Ovary (tissue), 9 donors: ENCODE results near the gene RGS13. TPM values are rescaled to one million over a fixed set of nuclear protein-coding genes. Genes with fewer than 3 reads are reported as not detected.

ENCODE experiments used
- DNase-seq, 5 donors: peaks; one replicate each; pipeline ENCODE4 v3.0.0-alpha.2; 2019 to 2020
- H3K27ac ChIP-seq, 2 donors: fragments of 200-600 bp; one replicate each; pipeline versions ENCODE4 v1.5.1 to v1.8.0; 2019 to 2022
- H3K27me3 ChIP-seq: fragments of 200-600 bp; one replicate; pipeline ENCODE4 v1.8.0; 2022
- H3K36me3 ChIP-seq: fragments of 200-600 bp; sonication (generic); one replicate; pipeline ENCODE4 v1.5.1; 2019
- H3K4me1 ChIP-seq: one replicate; pipeline ENCODE4 v1.8.1; 2013; ENCODE audit warnings: mild to moderate bottlenecking, moderate library complexity; ENCODE audit not compliant: insufficient read depth
- H3K4me3 ChIP-seq: fragments of 200-600 bp; sonication (generic); one replicate; pipeline ENCODE4 v1.5.1; 2017
- H3K9me3 ChIP-seq, 2 donors: fragments of 200-600 bp in 1 of 2; sonication (generic) in 1 of 2; one replicate each; pipeline versions ENCODE4 v1.5.1 to v1.8.1; 2013 to 2019; ENCODE audit warnings: mild to moderate bottlenecking in 1 of 2, moderate library complexity in 1 of 2
- EP300 ChIP-seq: sonication (generic); formaldehyde crosslinking; IDR thresholded peaks from one replicate; pipeline ENCODE4 v1.6.1; 2017; ENCODE audit warnings: antibody characterized with exemption
- POLR2A ChIP-seq: fragments of 450-650 bp; IDR thresholded peaks from one replicate; pipeline ENCODE4 v1.6.1; 2017; ENCODE audit warnings: antibody characterized with exemption, mild to moderate bottlenecking, moderate library complexity
- WGBS, 3 donors: extraction: QIAGEN DNeasy Blood & Tissue Kit in 1 of 3; methylation state at CpG; one replicate each; pipeline versions ENCODE4 v1.1.5 to v1.1.7; 2013 to 2017; 5-methylcytosine and 5-hydroxymethylcytosine counted together
- intact Hi-C, 4 donors: fragments of 100-400 bp; cut with DNase I; formaldehyde crosslinking; loops; one replicate each; pipeline versions ENCODE4 v1.11.0 to v1.15.1; 2022 to 2023
- polyA plus RNA-seq, 2 donors: library from polyadenylated mRNA; stranded (reverse); fragments of 200-250 nt in 1 of 2; fragments of 350-450 nt in 1 of 2; fragmentation: Illumina TruSeq in 1 of 2; extraction: RNeasy Lipid Tissue Mini Kit (QIAGEN cat#74804) in 1 of 2; gene quantifications; one replicate each; pipeline ENCODE4 v1.2.3, GENCODE V29; 2013 to 2014
- total RNA-seq, 7 donors: library from RNA; depleted of rRNA in 2 of 7; stranded (reverse); fragments of >200 nt in 2 of 7; fragmentation: NEBNext Ultra II Directional in 3 of 7; extraction: Animal tissue kit (Norgen Biotek cat#: 25700) in 3 of 7; gene quantifications; one replicate each; pipeline versions ENCODE4 v1.1.0 to v1.2.4, GENCODE V29; 2016 to 2023
- TF ChIP-seq, protein P1 (sequence below), 3 donors: fragments of 450-650 bp in 2 of 3; fragments of 200-600 bp in 1 of 3; IDR thresholded peaks; one replicate each; pipeline versions ENCODE4 v1.5.1 to v1.8.0; 2016 to 2022; ENCODE audit warnings: antibody characterized with exemption in 3 of 3, mild to moderate bottlenecking in 1 of 3
- donor health status: DM: no; HTN: no; CAD: no; lungs with moderate emphysema.
- donor health status: DM: no; HTN: no; CAD: no.
- donor health status: Bipolar disorder and iron deficiency.
- donor health status: DM: yes; HTN: yes; CAD: no.
- donor health status: DM: no; HTN: no; CAD: no.
- donor health status: DM: yes; HTN: yes; CAD: no.

Gene RGS13
- total and polyA plus RNA-seq, 9 donors = 0.12 to 0.78 (median 0.23) TPM; not detected in 5

GRCh38 chr1:192635041-192635440 is 906 bp upstream of the RGS13 start:
- DNase-seq = no peak
- Histone ChIP-seq H3K9me3 (no peaks in the 10 kb centered on the region), H3K27me3 (no peaks in the 10 kb centered on the region), H3K36me3 (no peaks in the 10 kb centered on the region), H3K4me1 (peaks cover 2% of the 10 kb centered on the region), H3K4me3 (no peak overlapping the region), H3K27ac (no peak overlapping the region)
- intact Hi-C loops = no loop called here
- 93 to 96% (median 94%) methylated on average over 2 of the region's 2 CpGs for WGBS, 3 donors
- TF ChIP-seq, protein P1, sequence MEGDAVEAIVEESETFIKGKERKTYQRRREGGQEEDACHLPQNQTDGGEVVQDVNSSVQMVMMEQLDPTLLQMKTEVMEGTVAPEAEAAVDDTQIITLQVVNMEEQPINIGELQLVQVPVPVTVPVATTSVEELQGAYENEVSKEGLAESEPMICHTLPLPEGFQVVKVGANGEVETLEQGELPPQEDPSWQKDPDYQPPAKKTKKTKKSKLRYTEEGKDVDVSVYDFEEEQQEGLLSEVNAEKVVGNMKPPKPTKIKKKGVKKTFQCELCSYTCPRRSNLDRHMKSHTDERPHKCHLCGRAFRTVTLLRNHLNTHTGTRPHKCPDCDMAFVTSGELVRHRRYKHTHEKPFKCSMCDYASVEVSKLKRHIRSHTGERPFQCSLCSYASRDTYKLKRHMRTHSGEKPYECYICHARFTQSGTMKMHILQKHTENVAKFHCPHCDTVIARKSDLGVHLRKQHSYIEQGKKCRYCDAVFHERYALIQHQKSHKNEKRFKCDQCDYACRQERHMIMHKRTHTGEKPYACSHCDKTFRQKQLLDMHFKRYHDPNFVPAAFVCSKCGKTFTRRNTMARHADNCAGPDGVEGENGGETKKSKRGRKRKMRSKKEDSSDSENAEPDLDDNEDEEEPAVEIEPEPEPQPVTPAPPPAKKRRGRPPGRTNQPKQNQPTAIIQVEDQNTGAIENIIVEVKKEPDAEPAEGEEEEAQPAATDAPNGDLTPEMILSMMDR (IDR thresholded peaks at IDR 0.05) = no peak
- TF ChIP-seq POLR2A (no peak), EP300 (no peak)

DNA sequence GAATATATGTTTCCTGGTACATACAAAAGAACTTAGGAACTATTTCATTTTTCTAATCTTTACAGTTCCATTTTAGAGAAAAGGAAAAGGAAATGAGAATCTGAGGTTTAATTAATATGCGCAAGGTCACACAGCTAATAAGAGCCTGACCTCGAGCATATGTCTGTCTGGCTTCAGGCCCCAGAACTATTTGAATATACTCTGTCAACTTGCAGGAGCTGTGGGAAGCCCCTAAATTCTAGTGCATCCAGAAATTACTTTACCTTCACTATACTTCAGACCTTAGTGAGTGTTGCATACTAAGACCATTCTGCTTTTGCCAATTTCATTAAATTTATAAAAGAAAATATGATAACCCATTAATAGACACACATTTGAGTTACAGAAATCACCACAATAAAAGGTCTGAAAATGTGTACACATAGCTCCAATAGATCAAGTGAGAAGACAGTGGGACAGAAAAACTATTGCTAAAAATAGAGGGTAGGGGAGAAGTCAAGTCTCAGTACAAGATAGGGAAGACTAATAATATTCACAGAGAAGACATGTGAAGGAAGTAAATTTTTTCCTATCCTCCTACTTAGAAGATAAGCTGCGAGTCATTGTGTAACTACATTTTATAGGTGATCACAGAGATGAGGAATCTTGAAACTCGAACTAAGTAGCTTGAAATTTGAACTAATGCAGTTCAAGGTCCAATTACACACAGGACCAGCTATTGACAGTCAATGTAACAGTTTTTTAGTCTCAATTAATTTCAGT is 3.8 kb downstream of the RGS13 start:
- TF ChIP-seq POLR2A (no peak), EP300 (no peak)
- TF ChIP-seq, protein P1 (IDR thresholded peaks at IDR 0.05) = no peak
- intact Hi-C loops = no loop called here
- 37 to 43% (median 43%) methylated on average over 4 of the region's 4 CpGs for WGBS, 3 donors
- DNase-seq = no peak
- Histone ChIP-seq H3K27ac (no peak overlapping the region), H3K4me1 (peaks cover 2% of the 10 kb centered on the region), H3K4me3 (no peak overlapping the region), H3K27me3 (no peaks in the 10 kb centered on the region), H3K9me3 (no peaks in the 10 kb centered on the region), H3K36me3 (no peaks in the 10 kb centered on the region)

GRCh38 chr1:192652159-192652558 is 16.2 kb downstream of the RGS13 start:
- WGBS, 3 donors = 100% methylated on average over 1 of the region's 1 CpG
- Histone ChIP-seq H3K27ac (no peak overlapping the region), H3K36me3 (no peaks in the 10 kb centered on the region), H3K4me1 (no peaks in the 10 kb centered on the region), H3K27me3 (no peaks in the 10 kb centered on the region), H3K4me3 (no peak overlapping the region), H3K9me3 (no peaks in the 10 kb centered on the region)
- DNase-seq = no peak
- TF ChIP-seq EP300 (no peak), POLR2A (no peak)
- TF ChIP-seq, protein P1 (IDR thresholded peaks at IDR 0.05) = no peak
- intact Hi-C loops = no loop called here

DNA sequence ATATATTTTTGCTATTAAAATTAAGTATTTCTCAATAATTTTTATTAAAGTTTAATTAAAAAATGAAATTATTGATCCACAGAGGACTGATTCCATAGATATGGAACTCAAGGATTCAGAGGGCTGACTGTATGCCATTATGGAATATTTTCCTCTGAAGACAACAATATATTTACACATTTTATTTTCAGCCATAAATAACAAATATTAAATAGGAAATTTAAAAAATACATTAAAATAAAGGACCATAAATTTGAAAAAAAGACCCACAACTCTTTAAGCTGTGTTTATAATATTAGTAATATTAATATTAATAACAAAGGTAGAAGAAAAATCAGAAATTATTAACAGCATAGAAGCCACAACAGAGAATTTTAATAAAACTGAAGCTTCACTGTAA is 18.2 kb downstream of the RGS13 start:
- no peak for TF ChIP-seq POLR2A
- TF ChIP-seq, protein P1 (IDR thresholded peaks at IDR 0.05) = no peak
- no peak for TF ChIP-seq EP300
- Histone ChIP-seq H3K4me3 (no peak overlapping the region), H3K9me3 (no peaks in the 10 kb centered on the region), H3K27me3 (no peaks in the 10 kb centered on the region), H3K36me3 (no peaks in the 10 kb centered on the region), H3K27ac (no peak overlapping the region), H3K4me1 (no peaks in the 10 kb centered on the region)
- intact Hi-C loops = no loop called here
- DNase-seq = no peak
